ENCODE results near the gene P2RX4.

DNA sequence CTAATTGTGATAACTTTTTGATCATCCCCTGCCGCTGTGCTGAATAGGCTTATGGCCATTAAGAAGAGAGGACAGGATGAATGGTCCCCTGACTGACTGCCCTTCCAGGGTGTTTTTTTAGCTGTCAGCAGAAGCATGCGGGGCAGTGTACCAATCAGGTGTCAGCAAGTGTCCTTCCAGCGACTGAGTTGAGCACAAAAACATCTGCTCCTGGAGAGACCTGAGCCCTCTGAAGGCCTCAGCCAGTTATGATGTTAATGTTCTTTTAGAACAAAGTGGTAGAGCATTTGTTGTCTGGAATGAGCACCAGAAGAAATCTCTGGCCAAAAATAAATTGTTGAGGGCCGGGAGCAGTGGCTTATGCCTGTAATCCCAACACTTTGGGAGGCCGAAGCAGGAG is 39.8 kb upstream of the P2RX4 start:
- TF ChIP-seq, protein P1, sequence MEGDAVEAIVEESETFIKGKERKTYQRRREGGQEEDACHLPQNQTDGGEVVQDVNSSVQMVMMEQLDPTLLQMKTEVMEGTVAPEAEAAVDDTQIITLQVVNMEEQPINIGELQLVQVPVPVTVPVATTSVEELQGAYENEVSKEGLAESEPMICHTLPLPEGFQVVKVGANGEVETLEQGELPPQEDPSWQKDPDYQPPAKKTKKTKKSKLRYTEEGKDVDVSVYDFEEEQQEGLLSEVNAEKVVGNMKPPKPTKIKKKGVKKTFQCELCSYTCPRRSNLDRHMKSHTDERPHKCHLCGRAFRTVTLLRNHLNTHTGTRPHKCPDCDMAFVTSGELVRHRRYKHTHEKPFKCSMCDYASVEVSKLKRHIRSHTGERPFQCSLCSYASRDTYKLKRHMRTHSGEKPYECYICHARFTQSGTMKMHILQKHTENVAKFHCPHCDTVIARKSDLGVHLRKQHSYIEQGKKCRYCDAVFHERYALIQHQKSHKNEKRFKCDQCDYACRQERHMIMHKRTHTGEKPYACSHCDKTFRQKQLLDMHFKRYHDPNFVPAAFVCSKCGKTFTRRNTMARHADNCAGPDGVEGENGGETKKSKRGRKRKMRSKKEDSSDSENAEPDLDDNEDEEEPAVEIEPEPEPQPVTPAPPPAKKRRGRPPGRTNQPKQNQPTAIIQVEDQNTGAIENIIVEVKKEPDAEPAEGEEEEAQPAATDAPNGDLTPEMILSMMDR (IDR thresholded peaks at IDR 0.05): no peak
- TF ChIP-seq POLR2A (IDR thresholded peaks at IDR 0.05): no peak

All from upper lobe of left lung (tissue), 4 donors.